HTR-8/SVneo (cell line): Measurements from ENCODE around the gene IFNA6.
"Not testable (repeated sequence)": the region's sequence is repeated elsewhere in the genome, so short reads cannot be mapped to it uniquely, and the experiment has no call there.

ENCODE experiments used
- DNase-seq: peaks from one replicate; pipeline ENCODE4 v3.0.0; 2011; ENCODE audit warnings: low spot score, mixed read lengths; ENCODE audit not compliant: insufficient read length
- FAIRE-seq: peaks from 2 replicates; lab custom pipeline; 2011; peaks lifted over from hg19 to GRCh38; lab: Jason Lieb, UNC

Gene IFNA6

DNA sequence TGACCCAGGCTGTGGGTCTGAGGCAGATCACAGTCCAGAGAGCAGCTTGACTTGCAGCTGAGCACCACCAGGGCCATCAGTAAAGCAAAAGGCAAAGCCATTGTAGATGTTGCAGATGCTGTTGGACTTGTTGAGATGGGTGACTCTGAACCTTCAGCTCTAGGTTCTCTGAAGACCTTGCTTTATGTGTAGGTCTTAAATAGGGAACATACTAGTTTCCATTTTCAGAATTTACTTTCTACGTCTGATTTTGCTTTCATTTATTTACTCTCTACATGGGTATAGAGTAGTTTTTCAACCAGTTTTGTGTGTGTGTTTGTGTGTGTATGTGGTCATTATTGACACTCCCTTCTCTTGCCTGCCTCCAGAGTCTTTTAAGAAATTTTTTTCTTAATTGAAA lies at the start of gene IFNA6:
TSS of gene IFNA6 (minus strand) at position 101 of the 400 bp plus-strand sequence. CDS start at position 101, 0 bp downstream.
- DNase-seq, result no peak
- FAIRE-seq, result no peak

GRCh38 chr9:21399956-21400355 lies 49.3 kb upstream of the IFNA6 start:
- no peak for DNase-seq
- no peak for FAIRE-seq

- FAIRE-seq, result no peak
- DNase-seq, result no peak
Measured at GRCh38 chr9:21398955-21399489, 48.3 kb upstream of the IFNA6 start.

DNA sequence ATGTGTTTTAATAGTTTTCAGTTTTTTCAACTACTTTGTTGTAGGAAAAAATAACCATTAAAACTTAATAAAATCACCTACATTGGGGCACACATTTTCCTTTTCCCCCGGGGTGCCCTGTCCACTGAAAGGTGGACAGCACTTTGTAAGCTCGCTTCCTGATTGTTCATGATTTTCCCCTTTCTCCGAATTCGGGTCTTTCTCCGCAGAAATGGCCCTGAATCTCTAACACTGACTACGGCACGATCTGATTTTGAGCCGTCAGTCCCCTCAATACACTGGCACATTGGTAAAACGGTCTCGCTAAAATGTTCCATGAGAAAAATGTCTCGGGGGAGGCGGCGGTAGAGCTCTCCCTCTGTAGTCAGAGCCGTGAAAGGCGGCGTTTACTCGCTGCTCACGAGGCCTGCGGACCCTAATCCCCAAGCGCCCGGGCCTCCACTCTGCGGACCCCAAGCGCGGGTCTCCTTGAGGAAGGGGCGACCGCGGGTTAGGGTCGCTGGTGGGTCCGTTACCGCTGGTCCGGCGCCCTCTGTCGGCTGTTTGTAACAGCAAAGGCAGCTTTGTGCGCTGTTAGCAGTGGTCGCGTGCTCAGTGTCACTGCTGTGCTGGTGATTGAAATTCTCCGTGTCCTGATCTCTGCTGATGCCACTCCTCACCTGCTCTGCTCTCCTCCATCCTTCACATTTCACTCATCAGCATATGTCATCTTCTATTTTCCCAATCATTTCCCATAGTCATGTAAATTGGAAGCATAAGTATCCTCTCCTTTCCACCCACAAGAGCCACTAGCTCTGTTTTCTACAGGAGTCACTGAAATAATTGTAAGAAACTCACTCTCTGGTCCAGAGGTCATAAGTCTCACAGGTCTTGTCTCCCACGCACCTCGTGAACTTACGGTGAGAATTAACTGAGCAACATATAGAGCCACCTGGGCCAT lies 45.4 kb upstream of the IFNA6 start:
- no peak for DNase-seq

GRCh38 chr9:21392270-21392669 lies 41.6 kb upstream of the IFNA6 start:
- DNase-seq (no peak), FAIRE-seq (no peak)

More for the DNA sequence above, 45.4 kb upstream of the IFNA6 start:
- FAIRE-seq, result no peak

- DNase-seq, result no peak
- FAIRE-seq, result no peak
Measured at GRCh38 chr9:21385131-21385670, 34.5 kb upstream of the IFNA6 start, which contains the start of gene IFNA2. TSS of gene IFNA2 (minus strand) at chr9:21385398. CDS start at chr9:21385329, 69 bp downstream.

- no peak for DNase-seq
- no peak for FAIRE-seq
Measured at GRCh38 chr9:21383627-21384026, 32.9 kb upstream of the IFNA6 start.

DNA sequence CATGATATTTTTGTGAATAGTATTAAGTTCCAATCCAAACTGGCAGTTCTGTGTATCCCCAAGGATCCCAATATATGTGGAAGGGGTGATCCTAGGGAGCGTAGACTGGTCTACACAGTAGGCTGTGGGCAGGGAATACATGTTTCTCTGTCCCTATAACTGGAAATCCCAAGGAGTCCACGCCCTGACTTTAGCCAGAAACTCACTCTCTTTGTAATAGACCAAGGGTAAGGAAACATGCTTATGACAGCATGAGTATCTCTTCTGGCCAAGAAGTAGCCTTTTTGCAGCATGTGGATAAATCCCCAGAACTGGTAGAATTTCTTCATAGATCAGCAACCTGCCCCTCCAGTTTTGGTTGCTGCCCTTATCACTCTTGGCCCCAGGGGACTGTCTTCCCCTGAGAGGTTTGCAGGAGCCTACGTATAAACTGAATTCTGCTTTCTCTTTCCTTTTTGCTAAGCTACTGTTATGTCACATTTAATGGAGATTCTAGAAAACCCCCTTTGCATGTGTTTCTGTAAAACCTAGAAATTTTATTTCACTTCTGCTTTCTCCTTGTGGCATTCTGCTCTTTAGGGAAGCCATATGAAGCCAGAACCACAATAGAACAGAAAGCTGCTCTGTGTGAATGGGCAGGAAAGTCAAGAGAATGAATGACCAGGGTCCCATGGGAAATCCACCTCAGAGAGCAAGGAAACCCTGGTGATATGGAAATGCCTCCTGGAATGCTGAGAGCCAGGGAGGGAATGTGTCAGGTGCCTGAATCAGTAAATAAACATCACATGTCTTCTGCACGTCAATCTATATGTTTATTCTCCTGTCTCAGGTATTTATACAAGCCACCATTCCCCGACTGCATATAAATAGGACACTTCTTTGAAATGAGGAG lies 31.0 kb upstream of the IFNA6 start:
- FAIRE-seq, result no peak

DNA sequence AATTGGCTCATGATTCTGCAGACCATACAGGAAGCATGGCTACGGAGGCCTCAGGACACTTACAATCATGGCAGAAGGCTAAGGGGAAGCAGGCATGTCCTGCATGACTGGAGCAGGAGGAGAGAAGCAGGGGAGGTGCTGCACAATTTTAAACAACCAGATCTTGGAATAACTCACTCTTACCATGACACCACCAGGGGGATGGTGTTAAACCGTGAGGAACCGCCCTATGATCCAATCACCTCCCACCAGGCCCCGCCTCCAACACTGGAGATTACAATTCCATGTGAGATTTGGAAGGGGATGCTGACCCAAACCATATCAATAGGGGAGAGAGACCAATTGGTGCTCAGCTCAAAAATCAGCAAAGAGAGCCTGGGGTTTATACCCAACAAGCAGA lies 20.8 kb upstream of the IFNA6 start:
- not testable (repeated sequence) for DNase-seq, FAIRE-seq

More for the DNA sequence above, 31.0 kb upstream of the IFNA6 start:
- no peak for DNase-seq

GRCh38 chr9:21367957-21368356 lies 17.3 kb upstream of the IFNA6 start, which contains the start of gene IFNA13:
TSS of gene IFNA13 (minus strand) at chr9:21368057. CDS start at chr9:21368010, 47 bp downstream.
- no peak for DNase-seq
- FAIRE-seq, result no peak

DNA sequence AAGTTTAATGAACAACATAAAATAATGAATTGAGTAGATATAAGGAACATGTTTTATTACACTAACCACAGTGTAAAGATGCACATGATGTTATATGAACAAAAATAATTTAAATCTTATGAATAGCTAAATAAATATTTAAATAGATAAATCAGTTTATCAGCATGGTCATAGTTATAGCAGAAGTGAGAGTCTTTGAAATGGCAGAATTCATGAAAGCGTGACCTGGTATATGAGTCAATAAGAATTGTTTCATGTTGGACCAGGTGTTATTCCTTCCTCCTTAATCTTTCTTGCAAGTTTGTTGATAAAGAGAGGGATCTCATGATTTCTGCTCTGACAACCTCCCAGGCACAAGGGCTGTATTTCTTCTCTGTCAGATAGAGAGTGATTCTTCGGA lies 16.5 kb upstream of the IFNA6 start:
- FAIRE-seq, result not testable (repeated sequence)

DNA sequence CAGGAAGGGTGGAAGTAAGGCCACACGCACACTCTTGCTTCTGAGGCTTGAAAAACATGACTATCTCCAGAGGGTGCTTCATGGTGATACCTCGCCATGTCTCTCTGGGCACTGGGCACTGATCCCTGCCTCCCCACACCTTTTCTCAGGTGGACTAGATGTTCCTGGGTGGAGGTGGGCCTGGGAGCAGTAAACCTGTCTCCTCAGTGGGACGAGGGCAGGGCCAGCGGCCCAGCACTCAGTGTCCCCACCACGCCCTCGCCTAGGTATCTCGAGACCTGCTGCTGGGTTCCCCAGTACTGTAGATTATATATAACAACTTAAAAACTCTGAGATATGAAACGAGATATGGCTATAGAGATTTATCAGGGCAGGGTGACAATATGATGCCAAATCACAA lies 11.6 kb upstream of the IFNA6 start:
- no peak for DNase-seq
- no peak for FAIRE-seq

More for the DNA sequence above, 16.5 kb upstream of the IFNA6 start:
- not testable (repeated sequence) for DNase-seq

DNA sequence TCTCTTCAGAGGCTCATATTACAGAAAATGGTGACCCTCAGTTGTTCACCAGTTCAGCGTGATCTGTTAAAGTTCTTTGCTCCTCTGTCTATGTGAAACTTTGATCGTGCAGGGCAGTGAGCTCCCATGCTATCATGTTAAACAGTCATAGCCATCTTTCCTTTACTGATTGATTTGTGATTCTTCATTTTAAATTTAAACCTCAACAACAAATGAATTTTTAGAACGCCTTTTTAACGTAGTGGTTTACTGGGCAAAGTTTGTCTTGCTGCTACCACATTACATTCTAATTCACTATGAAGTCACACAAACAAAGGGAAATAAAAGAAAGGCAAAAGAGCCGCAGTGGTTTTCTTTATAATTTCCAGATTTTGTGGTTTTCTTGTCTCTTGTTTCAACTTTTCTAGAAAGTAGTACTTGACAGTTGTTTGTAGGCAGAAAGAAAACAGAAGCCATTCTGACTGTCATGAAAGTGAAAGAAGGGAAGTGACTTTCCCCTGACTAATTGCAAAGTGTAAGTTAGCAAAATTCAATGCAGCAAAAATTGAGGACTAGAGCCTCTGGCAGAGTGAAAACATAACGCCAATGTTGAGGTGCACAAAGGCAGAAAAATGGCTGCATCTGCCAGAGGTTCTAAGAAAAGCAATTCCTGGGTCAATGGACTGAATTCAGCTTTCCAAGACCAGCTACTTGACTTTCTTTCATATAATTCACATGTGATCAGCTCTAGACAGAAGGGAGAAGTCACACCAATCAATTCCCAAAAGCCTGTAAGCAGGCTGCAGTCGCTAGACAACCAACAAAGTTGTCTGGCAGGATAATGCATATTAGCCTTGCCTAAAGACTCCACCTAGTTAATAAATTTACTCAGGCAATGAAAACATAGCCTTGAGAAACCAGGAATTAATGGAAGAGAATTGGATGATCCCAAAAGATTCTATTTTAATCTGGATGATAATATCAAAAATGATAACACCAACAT lies 7.1 kb upstream of the IFNA6 start:
- DNase-seq, result no peak
- FAIRE-seq, result no peak

DNA sequence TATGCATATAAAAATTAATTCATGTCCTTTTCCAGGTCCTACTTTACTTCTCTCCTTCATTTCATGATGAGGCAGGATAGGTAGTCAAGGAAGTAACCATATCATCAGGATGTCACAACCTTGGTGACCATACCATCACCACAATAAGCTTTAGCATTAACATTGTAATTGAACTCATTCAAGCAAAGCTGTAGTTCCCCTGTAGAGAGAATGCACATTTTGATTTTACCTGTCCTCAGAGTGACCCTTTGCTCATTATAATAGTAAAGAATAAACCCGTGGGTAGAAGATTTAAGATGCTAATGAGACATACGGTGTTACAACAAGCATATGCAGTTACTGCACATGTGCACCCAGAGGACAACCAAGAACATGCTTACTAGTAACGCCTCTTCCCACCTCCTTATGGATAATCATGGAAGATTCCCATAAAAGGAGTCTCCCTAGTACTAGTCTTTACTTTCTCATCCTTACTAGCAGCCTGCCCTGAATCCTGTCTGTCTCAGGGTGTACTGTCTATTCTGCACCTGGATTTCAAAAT lies 2.2 kb downstream of the IFNA6 start:
- FAIRE-seq, result no peak
- no peak for DNase-seq

GRCh38 chr9:21340735-21341134 lies 10.0 kb downstream of the IFNA6 start:
- DNase-seq (no peak), FAIRE-seq (no peak)

- DNase-seq (no peak), FAIRE-seq (no peak)
Measured at GRCh38 chr9:21336457-21336856, 14.2 kb downstream of the IFNA6 start.

GRCh38 chr9:21334701-21335632 lies 15.7 kb downstream of the IFNA6 start, which contains the start of gene KLHL9:
TSS of gene KLHL9 (minus strand) at chr9:21335404. CDS start at chr9:21334859, 545 bp downstream.
- FAIRE-seq, result peak; percentile 46

More at GRCh38 chr9:21334701-21335632, 15.7 kb downstream of the IFNA6 start, which contains the start of gene KLHL9:
- peak; percentile 82 for DNase-seq
